Endothelial cell of umbilical vein (primary cell): ENCODE data around the gene EME2. TPM values are rescaled to one million over a fixed set of nuclear protein-coding genes. Genes with fewer than 3 reads are reported as not detected.
A peak's percentile ranks its signal among the peaks of the same experiment; 100 is the strongest.

Experiments
- BruUV-seq: library from RNA; stranded (reverse); fragments of 400-500 nt; replicated peaks from 2 replicates; lab custom pipeline; 2021; lab: Mats Ljungman, UMichigan
- CTCF ChIA-PET: fragments of 300-600, 350-600 bp; sonication (Branson Sonifier 250); formaldehyde crosslinking; loops from one replicate; lab custom pipeline; 2021; ENCODE audit warnings: antibody characterized with exemption, inconsistent platforms; lab: Charles Lee
- POLR2A ChIA-PET: fragments of 300-600, 350-600 bp; sonication (Branson Sonifier 250); formaldehyde crosslinking; loops from one replicate; lab custom pipeline; 2021; ENCODE audit warnings: antibody characterized with exemption, inconsistent platforms; lab: Charles Lee
- DNase-seq: peaks from one replicate; pipeline ENCODE4 v3.0.0-alpha.2; 2011; ENCODE audit warnings: low read depth, low spot score
- FAIRE-seq: peaks from 2 replicates; lab custom pipeline; 2011; peaks lifted over from hg19 to GRCh38; lab: Jason Lieb, UNC
- H2AFZ ChIP-seq: 2 replicates; pipeline ENCODE4 v1.6.0; 2012; ENCODE audit warnings: low read depth, low read length, control low read depth, inconsistent platforms
- H3K27ac ChIP-seq: 2 replicates; pipeline ENCODE4 v1.5.1; 2011; ENCODE audit warnings: low read depth, mild to moderate bottlenecking, control low read depth, low read length, moderate library complexity; ENCODE audit not compliant: insufficient read depth
- H3K27me3 ChIP-seq, 2 experiments: 2 replicates each; pipeline versions ENCODE4 v1.6.0 to v1.6.1; 2011; ENCODE audit warnings: low read length in 2 of 2, mixed read lengths in 1 of 2; ENCODE audit not compliant: control insufficient read depth in 2 of 2, insufficient read depth in 2 of 2
- H3K36me3 ChIP-seq, 2 experiments: 2 replicates in 1 of 2; 3 replicates in 1 of 2; pipeline ENCODE4 v1.5.1; 2011; ENCODE audit warnings: low read length in 2 of 2, mild to moderate bottlenecking in 1 of 2, moderate library complexity in 1 of 2; ENCODE audit not compliant: control insufficient read depth in 2 of 2, insufficient read depth in 2 of 2; ENCODE audit errors: extremely low read depth in 1 of 2
- H3K4me1 ChIP-seq: 3 replicates; pipeline ENCODE4 v1.5.1; 2011; ENCODE audit warnings: mild to moderate bottlenecking, low read length; ENCODE audit not compliant: control insufficient read depth, insufficient read depth; ENCODE audit errors: extremely low read depth
- H3K4me2 ChIP-seq: 2 replicates; pipeline ENCODE4 v1.6.1; 2011; ENCODE audit warnings: low read length, control low read depth, mixed read lengths; ENCODE audit not compliant: insufficient read depth
- H3K4me3 ChIP-seq, 3 experiments: fragments of 200-600 bp in 1 of 3; sonication (generic), shearing (Covaris generic) in 1 of 3; replicated peaks in 1 of 3; 2 replicates each; pipeline ENCODE4 v1.5.1; 2011 to 2016; ENCODE audit warnings: control low read depth in 3 of 3, low read length in 3 of 3, mild to moderate bottlenecking in 2 of 3, inconsistent platforms in 1 of 3, low read depth in 1 of 3, moderate library complexity in 1 of 3; ENCODE audit not compliant: insufficient read depth in 1 of 3
- H3K79me2 ChIP-seq: 2 replicates; pipeline ENCODE4 v1.6.0; 2012; ENCODE audit warnings: low read length, inconsistent platforms; ENCODE audit not compliant: control insufficient read depth, insufficient read depth
- H3K9ac ChIP-seq: replicated peaks from 2 replicates; pipeline ENCODE3; 2011; ENCODE audit warnings: low read length, control low read depth; ENCODE audit not compliant: insufficient read depth; ENCODE audit errors: extremely low read depth
- H3K9me1 ChIP-seq: replicated peaks from 3 replicates; pipeline ENCODE4 v1.6.0; 2011; ENCODE audit warnings: mild to moderate bottlenecking, low read length; ENCODE audit not compliant: control insufficient read depth, insufficient read depth; ENCODE audit errors: extremely low read depth
- H3K9me3 ChIP-seq: replicated peaks from 2 replicates; pipeline ENCODE4 v1.5.1; 2012; ENCODE audit warnings: low read length, inconsistent platforms; ENCODE audit not compliant: control insufficient read depth, insufficient read depth
- H4K20me1 ChIP-seq: replicated peaks from 2 replicates; pipeline ENCODE3; 2011; ENCODE audit warnings: mild to moderate bottlenecking, low read length; ENCODE audit not compliant: control insufficient read depth, insufficient read depth; ENCODE audit errors: extremely low read depth
- GATA2 ChIP-seq: IDR thresholded peaks from 2 replicates; pipeline ENCODE4 v1.7.0; 2011; ENCODE audit warnings: low read depth, mild to moderate bottlenecking, moderate library complexity, mixed read lengths, low read length; ENCODE audit not compliant: insufficient read length, insufficient read depth
- POLR2A ChIP-seq: IDR thresholded peaks from 2 replicates; pipeline ENCODE4 v1.6.1; 2012; ENCODE audit warnings: low read depth, mild to moderate bottlenecking, control low read depth, low read length
- POLR2AphosphoS5 ChIP-seq: IDR thresholded peaks from 2 replicates; pipeline ENCODE4 v1.6.1; 2012; ENCODE audit warnings: low read depth, mild to moderate bottlenecking, control low read depth, low read length, moderate library complexity; ENCODE audit not compliant: insufficient read depth
- dilution Hi-C: fragments of 300-500 bp; cut with MboI; formaldehyde crosslinking; loops from one replicate; pipeline ENCODE4 v1.15.0; 2019; ENCODE audit warnings: low sequenced_read_pairs; ENCODE audit not compliant: extremely low pct_ligation_motif_present
- intact Hi-C: fragments of 100-400 bp; cut with micrococcal nuclease; formaldehyde crosslinking; loops from one replicate; pipeline ENCODE4 v1.10.0; 2022
- polyA plus RNA-seq, 4 experiments: library from polyadenylated mRNA; depleted of rRNA in 3 of 4; stranded (reverse) in 3 of 4; unstranded in 1 of 4; fragments of >200 nt; gene quantifications; 2 replicates each; pipeline versions ENCODE4 v1.2.1 to v1.2.3, GENCODE V29; 2011 to 2012; ENCODE audit warnings: missing spikeins in 1 of 4
- total RNA-seq: library from RNA; stranded (reverse); gene quantifications from 2 replicates; pipeline ENCODE4 v1.2.3, GENCODE V29; 2021
- TF ChIP-seq, protein P1 (sequence below), 2 donors: IDR thresholded peaks; 1 replicate in 1 of 2; 2 replicates in 1 of 2; pipeline ENCODE4 v1.5.1; 2011; ENCODE audit warnings: low read length in 2 of 2, mild to moderate bottlenecking in 2 of 2, moderate library complexity in 2 of 2, control low read depth in 1 of 2, inconsistent platforms in 1 of 2, low read depth in 1 of 2; ENCODE audit not compliant: insufficient read depth in 1 of 2; ENCODE audit errors: extremely low read depth in 1 of 2
- TF ChIP-seq, protein P2 (sequence below): IDR thresholded peaks from 2 replicates; pipeline ENCODE4 v1.6.1; 2011; ENCODE audit not compliant: insufficient read depth, insufficient read length

The EME2 gene
- total and polyA plus RNA-seq, 2 donors (not counting 3 experiments of a cell fraction or from before 2014, with no cell fraction given), result 9.7 to 21.4 TPM

DNA sequence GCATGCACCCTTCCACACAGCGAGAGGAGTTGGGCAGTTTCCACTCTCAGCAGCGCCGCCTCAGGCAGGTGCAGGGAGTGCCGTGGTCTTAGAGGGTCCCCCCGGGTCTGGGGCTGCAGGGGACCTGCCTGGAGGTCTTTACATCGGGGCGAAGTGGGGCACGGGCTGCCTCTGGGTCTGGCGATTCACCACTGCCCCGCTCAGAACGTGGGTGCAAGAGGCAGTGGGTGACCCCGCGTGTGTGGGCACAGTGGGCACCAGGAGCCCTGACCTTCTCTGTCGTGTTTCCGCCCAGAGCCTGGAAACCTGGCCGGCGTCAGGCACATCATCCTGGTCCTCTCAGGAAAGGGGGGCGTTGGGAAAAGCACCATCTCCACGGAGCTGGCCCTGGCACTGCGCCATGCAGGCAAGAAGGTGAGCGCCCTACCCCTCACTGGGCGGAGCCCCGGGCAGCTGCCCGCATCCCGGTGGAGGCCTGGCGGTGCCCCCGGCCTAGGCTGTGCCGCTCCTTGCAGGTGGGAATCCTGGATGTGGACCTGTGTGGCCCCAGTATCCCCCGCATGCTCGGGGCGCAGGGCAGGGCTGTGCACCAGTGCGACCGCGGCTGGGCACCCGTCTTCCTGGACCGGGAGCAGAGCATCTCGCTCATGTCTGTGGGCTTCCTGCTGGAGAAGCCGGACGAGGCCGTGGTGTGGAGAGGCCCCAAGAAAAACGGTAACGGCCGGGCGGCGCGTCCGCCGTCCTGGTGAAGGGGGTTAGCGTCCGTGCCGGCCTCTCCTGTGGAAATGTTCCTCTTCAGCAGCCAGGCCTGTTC is 13.8 kb downstream of the EME2 start:
- no peaks in the 10 kb centered on the region for H3K27me3 ChIP-seq
- H3K9ac ChIP-seq, result no peak overlapping the region
- no peak overlapping the region for H3K4me2 ChIP-seq
- no peak overlapping the region for H3K27ac ChIP-seq
- peaks cover 0 to 23% of the 10 kb centered on the region in 2 experiments for H3K36me3 ChIP-seq
- no peaks in the 10 kb centered on the region for H3K9me3 ChIP-seq
- dilution Hi-C loops (no loop called here), intact Hi-C loops (loop anchor here (10.0 kb wide), 1 partner anchor 482 kb away; the partner anchor contains the start of gene UBE2I)
- H4K20me1 ChIP-seq, result no peaks in the 10 kb centered on the region
- H3K4me3 ChIP-seq, result no peak overlapping the region
- POLR2A ChIA-PET, result no interaction called here
- FAIRE-seq (no peak), DNase-seq (no peak)
- H3K4me1 ChIP-seq, result peaks cover 8% of the 10 kb centered on the region
- H3K79me2 ChIP-seq, result peaks cover 25% of the 10 kb centered on the region
- CTCF ChIA-PET, result no interaction called here
- no peak for TF ChIP-seq GATA2
- TF ChIP-seq, protein P1, sequence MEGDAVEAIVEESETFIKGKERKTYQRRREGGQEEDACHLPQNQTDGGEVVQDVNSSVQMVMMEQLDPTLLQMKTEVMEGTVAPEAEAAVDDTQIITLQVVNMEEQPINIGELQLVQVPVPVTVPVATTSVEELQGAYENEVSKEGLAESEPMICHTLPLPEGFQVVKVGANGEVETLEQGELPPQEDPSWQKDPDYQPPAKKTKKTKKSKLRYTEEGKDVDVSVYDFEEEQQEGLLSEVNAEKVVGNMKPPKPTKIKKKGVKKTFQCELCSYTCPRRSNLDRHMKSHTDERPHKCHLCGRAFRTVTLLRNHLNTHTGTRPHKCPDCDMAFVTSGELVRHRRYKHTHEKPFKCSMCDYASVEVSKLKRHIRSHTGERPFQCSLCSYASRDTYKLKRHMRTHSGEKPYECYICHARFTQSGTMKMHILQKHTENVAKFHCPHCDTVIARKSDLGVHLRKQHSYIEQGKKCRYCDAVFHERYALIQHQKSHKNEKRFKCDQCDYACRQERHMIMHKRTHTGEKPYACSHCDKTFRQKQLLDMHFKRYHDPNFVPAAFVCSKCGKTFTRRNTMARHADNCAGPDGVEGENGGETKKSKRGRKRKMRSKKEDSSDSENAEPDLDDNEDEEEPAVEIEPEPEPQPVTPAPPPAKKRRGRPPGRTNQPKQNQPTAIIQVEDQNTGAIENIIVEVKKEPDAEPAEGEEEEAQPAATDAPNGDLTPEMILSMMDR (IDR thresholded peaks at IDR 0.05; ENCODE audit: extremely low read depth in 1 of 2, insufficient read depth in 1 of 2, low read depth in 1 of 2, low read length in 2 of 2), result peak in 1 of 2 donors; percentile 2
- BruUV-seq, result no TSS peak
- H2AFZ ChIP-seq, result no peak overlapping the region
- no peaks in the 10 kb centered on the region for H3K9me1 ChIP-seq

DNA sequence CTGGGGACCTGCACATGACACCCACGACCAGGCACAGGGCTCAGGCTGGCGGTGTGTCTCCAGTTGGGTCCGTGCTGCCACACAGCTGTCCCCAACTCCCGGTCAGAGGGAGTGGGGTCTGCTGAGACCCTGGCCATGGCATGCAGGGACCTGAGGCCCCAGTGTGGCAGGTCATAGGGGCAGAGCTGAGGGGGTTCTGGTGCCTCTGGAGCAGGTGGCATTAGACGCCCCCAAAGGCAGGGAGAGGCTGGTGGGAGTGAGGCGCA is 14.4 kb downstream of the EME2 start:
- H3K36me3 ChIP-seq, result peaks cover 0 to 23% of the 10 kb centered on the region in 2 experiments
- ChIA-PET POLR2A (no interaction called here), CTCF (no interaction called here)
- no peak overlapping the region for H3K9ac ChIP-seq
- H3K4me2 ChIP-seq, result no peak overlapping the region
- H3K4me3 ChIP-seq, result no peak overlapping the region
- dilution Hi-C loops, result no loop called here
- peaks cover 25% of the 10 kb centered on the region for H3K79me2 ChIP-seq
- no peak for DNase-seq
- TF ChIP-seq POLR2AphosphoS5 (no peak), POLR2A (no peak)
- TF ChIP-seq, protein P1 (IDR thresholded peaks at IDR 0.05; ENCODE audit: extremely low read depth in 1 of 2, insufficient read depth in 1 of 2, low read depth in 1 of 2, low read length in 2 of 2), result no peak
- TF ChIP-seq, protein P2, sequence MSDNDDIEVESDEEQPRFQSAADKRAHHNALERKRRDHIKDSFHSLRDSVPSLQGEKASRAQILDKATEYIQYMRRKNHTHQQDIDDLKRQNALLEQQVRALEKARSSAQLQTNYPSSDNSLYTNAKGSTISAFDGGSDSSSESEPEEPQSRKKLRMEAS, result no peak
- H3K9me3 ChIP-seq, result no peaks in the 10 kb centered on the region
- peaks cover 5% of the 10 kb centered on the region for H3K4me1 ChIP-seq
- no peaks in the 10 kb centered on the region for H3K9me1 ChIP-seq
- no peaks in the 10 kb centered on the region for H4K20me1 ChIP-seq
- no peaks in the 10 kb centered on the region for H3K27me3 ChIP-seq
- intact Hi-C loops, result loop anchor here (10.0 kb wide), 1 partner anchor 482 kb away; the partner anchor contains the start of gene UBE2I
- FAIRE-seq, result no peak
- no peak overlapping the region for H2AFZ ChIP-seq
- no peak overlapping the region for H3K27ac ChIP-seq
- BruUV-seq, result no TSS peak
